HG03196 (cell line): ENCODE data around the gene ZNF710.

Experiments
- ATAC-seq: cut with Tn5 transposase; IDR thresholded peaks from one replicate; pipeline ENCODE4 v1.9.1; 2021; ENCODE audit not compliant: unreplicated experiment

ZNF710 gene

DNA sequence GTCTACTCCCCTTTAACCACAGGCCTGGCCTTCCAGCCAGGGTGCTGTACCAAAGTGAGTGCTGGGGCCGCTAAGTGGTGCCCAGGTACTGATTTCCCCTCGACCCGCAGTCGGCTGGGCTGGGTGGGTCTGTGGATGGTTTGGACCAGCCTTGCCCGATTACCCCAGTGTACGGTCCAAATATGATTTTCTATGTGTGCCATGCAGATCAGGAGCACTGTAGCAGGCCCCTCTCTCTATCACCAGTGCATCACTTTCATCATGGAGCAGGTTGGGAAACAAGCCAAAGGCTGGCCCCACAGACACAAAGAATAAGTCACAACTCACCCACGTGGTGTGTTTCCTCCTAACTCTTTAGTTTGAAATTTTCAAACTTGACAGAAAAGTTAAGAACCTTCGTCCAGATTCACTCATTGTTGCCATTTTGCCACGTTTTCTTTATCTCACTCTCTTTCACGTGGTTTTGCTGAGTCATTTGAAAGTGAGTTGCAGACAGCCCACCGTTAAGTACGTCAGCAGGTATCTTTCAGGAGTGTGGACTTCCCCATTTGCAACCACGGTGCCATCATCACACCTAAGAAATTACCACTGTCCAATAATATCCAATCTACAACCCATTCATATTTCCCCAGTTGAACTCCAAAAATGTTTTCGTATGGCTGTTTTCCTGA is 37.0 kb downstream of the ZNF710 start:
- no peak for ATAC-seq

DNA sequence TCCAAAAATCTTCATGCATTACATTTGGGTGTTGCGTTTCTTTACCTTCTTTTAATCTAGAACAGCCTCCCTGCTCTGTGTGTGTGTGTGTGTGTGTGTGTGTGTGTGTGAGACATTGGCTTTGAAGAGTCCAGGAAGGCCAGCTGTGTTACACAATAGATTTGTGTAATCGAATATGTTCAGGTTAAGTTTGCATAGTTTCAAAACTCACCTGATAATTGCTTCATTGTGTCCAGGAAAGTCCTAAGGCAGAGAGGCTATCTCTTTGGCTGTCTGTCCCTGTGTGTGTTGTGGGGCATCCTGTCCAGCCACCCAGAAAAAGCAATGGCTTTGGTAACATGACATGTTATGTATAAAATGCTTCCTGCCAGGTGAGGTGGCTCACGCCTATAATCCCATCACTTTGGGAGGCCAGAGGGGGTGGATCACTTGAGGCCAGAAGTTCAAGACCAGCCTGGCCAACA is 37.5 kb downstream of the ZNF710 start:
- ATAC-seq, result no peak

DNA sequence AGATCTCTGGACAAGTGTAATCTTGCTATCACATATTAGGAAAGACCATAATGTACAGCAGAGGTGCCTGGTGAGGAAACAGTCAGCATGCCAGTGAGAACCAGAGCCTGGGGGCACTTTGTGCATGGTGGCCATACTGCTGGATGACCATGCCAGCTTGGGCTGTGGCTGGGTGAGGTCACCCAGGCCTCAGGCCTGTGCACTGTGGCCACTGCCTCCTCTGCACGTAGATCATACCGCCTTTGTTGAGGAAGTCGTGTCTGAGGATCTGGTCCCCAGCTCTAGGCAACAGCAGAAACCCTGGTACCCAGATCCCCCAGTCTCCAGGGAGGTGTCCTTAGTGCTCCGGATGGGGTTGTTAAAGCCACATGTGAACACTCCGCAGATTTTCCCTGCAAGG is 38.9 kb downstream of the ZNF710 start:
- no peak for ATAC-seq

DNA sequence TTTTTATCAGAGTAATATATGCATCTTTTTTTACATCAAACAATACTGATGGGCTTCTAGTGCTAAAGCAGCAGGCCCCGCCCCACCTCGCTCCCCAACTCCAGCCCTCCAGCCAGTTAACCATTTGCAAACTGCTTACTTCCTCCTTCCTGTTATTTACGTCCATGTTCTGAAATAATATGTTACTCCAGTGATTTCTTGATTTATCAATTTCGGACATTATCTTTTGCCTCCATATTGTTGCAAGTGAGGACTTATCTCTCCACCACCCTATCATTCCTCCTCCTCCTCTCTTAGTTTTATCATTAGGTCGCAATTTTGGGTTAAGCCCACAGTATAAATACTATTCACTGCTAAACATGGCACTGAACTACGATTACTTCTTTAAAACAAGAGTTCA is 39.5 kb downstream of the ZNF710 start:
- no peak for ATAC-seq

GRCh38 chr15:90042356-90042755 is 41.2 kb downstream of the ZNF710 start:
- no peak for ATAC-seq

GRCh38 chr15:90042766-90043529 is 41.8 kb downstream of the ZNF710 start:
- no peak for ATAC-seq

DNA sequence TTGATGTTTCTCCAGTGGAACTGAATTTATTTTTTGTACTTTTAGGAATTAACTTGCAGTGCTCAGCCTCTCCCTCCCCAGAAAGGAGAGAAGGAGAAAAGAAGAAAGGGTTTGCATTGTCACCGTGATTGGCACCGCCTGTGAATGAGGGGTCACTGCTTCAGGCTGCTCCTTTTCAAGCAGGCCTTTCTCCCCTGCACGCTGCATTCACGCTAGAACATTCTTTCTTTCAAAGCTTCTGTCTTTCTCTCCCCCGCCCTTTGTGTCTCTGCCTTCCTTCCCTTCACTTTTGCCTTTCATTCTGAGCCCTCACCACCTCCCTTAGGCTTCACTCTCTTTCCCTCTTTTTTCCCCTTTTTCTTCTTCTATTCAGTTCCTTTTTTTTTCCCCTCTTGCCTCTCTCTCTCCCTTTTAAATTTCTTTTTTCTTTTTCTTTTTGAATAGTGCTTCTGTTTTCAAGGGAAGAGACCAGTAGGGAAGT is 42.4 kb downstream of the ZNF710 start:
- no peak for ATAC-seq

- no peak for ATAC-seq
Measured at GRCh38 chr15:90044191-90044590, 43.1 kb downstream of the ZNF710 start.

DNA sequence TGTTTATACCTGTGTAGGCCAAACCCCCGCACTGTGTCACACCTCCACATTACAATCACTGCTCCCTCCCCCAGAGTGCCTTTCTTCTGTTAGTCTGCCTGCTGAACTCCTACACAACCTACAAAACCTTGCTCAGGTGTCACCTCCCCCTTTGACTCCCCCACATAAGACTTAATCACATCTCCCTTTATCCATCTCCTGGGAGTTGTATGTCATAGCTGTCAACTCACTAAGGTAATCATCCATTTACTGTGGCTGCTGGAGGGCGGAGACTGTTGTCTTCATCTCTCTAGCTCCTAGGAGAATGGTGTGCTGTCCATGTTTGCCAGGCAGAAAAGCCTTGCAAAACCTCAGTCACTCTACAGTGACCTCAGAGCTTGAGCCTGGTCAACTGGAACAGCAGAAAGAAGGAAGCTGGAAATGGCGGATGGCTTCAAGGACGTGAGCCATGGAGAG is 43.8 kb downstream of the ZNF710 start:
- no peak for ATAC-seq

DNA sequence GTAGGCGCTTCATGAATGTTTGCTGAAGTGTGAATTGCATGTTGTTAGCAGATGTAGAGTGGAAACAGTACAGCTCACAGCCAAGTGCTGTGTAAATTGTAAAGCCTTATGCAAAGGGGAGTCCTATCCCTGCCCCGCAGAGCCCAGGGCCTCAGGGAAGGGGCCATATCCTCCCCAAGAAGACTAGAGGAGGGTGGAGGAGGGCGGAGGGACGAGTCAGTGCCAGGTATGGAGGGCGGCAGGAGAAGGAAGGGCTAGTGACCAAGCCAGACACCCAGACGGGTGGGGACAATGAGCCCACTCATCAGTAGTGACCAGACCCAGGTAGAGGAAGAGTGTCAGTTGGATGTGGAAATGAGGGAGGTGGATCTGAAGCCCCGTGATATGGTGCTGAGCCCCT is 45.2 kb downstream of the ZNF710 start:
- no peak for ATAC-seq

DNA sequence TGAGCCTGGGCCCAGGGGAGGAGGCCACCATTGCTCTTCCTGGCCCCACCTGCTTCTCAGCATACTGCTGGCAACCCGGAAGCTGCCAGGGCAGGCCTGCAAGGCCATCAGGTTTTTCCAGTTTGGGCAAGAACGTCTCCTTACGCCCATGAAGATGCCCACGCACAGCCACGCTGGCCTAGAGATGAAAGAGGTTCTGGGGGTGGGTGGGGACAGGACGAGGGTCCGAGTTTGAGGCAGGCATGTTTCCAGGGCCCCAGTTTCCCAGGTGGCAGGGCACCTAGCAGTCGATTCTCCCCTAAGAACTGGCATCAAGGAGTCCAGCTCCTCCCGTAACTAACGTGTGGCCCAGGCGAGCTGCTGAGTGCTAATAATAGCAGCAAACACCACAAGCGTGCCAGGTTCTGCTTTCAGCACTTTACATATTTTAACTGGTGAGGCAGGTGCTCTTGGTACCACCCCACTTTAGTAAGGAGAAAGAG is 45.8 kb downstream of the ZNF710 start:
- ATAC-seq, result peak; percentile 41

DNA sequence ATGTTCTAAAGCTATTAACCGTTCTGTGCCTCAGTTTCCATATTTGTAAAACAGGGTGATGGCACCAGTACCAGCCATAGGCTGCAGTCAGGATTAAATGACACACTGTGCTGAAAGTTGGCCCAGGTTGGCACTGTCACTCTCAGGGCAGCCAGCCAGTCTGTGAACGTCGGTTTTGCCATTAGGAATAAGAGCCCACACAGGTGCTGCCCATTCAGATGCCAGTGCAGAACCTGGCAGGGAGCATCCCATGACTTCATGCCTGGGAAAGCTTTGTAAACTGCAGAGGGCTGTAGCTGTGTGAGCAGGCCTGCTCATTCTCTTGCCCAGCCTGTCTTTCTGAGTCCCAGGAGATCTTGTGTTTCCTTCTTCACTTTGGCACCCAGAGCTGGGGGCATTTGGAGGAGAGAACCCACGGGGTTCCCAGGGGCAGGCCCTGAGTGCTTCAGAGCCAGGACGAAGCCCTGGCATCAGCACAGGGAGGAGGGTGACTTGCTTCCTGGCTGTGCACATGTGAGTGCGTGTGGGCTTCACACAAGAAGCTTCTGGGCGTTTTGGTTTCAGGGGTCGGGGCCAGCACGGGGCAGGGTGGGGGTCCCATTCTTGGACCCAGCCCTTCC is 46.9 kb downstream of the ZNF710 start:
- no peak for ATAC-seq

DNA sequence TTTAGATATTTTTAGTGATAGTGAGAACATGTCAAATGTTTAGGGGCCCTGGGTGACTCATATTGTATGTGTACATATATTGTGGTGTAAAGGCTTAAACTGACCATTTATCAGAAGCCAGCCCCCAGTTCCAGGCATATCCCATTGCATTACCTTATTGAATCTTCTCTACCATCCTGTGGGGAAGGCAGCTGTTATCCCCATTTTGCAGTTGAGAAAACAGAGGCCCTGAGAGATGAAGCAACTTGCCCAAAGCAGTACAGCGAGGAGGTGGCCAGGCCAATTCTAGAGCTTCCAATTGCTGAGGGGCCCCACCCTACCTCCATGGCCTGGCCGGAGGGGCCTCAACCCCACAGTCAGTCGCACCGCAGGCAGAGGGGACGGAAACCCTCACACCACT is 47.9 kb downstream of the ZNF710 start:
- no peak for ATAC-seq

DNA sequence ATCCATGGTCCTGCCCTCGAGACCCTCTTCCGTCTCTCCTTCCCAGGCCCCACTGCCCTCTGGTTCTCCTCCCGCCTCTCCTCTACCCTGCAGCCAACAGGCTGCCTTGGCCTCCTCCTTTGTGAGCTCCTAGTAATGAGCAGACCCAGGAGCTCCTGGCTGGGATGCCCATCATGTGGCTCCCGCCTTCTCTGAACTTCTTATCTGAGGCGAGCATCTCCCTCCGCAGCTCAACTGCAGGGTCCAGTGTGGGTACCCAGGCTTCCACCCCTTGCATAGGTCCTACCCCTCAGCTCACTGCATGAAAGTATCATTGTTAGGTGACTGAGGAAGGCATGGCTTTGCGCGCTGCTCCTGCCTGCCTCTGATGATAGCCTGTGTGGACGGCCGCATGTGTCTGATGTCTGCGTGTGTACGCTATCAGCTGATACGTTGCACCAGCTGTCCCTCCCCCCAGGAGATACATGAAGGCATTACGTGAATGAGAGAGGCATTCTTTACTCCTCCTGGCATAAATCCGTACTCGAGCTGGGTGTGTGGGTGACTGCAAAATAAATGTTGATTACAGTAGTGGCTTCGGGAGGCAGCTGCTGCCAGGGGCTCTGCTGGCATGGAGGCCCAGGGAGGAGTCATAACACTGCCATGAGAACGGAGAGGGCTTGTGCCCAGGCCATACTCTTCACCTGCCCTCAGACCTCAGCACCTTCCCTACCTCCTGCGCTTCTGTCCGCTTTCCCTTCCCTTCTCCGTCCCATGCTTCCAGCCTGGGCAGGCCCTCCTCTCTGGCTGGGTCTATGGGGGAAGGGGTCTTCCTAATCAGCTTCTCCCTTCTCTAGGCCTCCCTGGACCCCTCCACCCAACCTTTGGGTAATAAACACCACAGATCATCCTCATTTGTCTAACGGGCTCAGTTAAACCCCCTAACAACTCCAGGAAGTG is 48.8 kb downstream of the ZNF710 start:
- no peak for ATAC-seq

DNA sequence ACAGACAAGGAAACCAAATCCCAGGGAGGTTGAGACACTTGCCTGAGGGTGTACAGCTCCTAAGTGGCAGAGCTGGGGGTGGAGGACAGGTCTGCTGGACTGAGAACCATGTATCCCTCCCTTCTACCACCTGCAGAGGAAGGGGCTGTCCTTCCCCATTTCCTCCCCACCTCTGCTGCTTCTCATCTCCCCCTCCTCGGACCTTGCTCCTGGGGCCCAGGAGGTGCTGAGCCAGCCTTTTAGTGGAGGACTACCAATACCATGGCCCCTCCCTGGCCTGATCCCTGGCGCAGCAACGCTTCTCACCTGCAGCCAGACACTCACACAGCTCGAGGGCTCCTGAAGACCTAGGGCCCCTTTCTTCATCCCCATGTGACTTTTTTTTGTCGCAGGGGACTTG is 50.8 kb downstream of the ZNF710 start:
- no peak for ATAC-seq

DNA sequence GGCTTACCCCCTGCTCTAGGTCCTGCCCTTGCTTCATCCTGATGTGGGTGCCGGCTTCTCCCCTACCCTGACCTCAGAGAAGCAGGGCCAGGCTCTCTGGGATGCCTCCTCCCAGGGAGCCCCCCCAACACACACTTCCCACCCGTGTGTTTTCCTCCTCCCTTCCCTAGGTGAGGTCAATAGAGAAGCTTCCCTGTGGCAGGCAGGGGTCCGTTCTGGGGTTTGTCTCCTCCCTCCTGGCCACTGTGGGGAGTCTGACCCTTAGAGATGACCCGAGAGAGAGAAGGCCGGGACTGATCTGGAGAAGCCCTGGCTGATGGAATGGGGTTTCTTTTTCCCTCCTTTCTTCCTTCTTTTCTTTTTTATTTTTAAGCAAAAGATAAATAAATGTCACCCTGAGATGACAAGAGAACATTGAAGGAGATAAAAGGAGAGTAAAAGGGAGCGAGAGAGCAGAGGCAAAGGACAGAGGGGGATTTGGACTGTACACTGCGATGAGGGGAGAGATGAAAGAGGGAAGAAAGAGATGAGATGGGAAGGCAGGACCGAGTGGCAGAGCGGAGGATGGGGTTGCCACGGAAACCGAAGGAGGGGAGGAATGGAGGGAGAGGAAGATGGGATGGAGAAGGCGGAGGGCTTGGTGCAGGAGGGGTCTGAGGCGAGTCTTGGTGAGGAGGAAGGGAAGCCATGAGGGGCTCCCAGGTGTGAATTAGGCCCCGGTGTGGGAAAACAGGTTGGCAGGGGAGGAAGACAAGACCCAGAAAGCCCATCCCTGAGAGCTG is 52.8 kb downstream of the ZNF710 start:
- ATAC-seq, result no peak

GRCh38 chr15:90054618-90055097 is 53.5 kb downstream of the ZNF710 start:
- ATAC-seq, result no peak

DNA sequence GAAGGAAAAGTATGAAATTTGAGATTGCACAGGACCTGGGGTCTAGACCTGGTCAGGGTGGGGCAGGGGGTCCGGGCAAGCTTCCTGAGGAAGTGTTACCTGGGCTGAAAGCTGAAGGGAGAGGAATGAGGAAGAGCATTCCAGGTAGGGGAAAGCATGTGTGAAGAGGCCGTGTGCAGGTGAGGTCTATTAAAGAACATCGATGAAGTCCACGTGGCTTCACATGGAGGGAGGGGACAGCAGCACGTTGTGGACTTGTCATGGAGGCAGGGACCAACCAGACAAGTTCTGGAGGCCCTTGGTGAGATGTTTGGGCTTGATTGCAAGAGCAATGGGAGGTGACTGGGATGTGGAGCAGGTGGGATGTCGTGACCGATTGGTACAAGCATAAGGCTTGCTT is 54.1 kb downstream of the ZNF710 start:
- no peak for ATAC-seq

GRCh38 chr15:90056529-90056928 is 55.4 kb downstream of the ZNF710 start:
- no peak for ATAC-seq

- ATAC-seq, result no peak
Measured at GRCh38 chr15:90058308-90058707, 57.2 kb downstream of the ZNF710 start.
